Activated T-cell treated with anti-CD3 and anti-CD28 coated beads, Interleukin-2, amount 50 U/mL, for 72 hours (primary cell): ENCODE data around the gene CC2D2A. TPM values are rescaled to one million over a fixed set of nuclear protein-coding genes. Genes with fewer than 3 reads are reported as not detected.
"Not testable (repeated sequence)": the region's sequence is repeated elsewhere in the genome, so short reads cannot be mapped to it uniquely, and the experiment has no call there.

Experiments
- ATAC-seq, 2 donors: fragments of 150-1000 bp; cut with Tn5 transposase; replicated peaks in 1 of 2; 2 replicates each; pipeline ENCODE4 v1.10.0; 2021; ENCODE audit warnings: moderate library complexity in 2 of 2, mild to moderate bottlenecking in 1 of 2
- DNase-seq, 2 donors: peaks; one replicate each; pipeline ENCODE4 v3.0.0; 2021 to 2022; ENCODE audit warnings: mixed read lengths in 1 of 2
- H3K27ac Mint-ChIP-seq: one replicate; pipeline ENCODE4 v1.8.0; 2022; ENCODE audit warnings: mild to moderate bottlenecking, moderate library complexity, mixed read lengths
- H3K27me3 Mint-ChIP-seq: one replicate; pipeline ENCODE4 v1.8.0; 2022; ENCODE audit warnings: low read depth, mixed read lengths
- H3K36me3 Mint-ChIP-seq, 2 donors: one replicate each; pipeline ENCODE4 v1.8.0; 2022; ENCODE audit warnings: mixed read lengths in 2 of 2, mild to moderate bottlenecking in 1 of 2; ENCODE audit not compliant: insufficient read depth in 2 of 2
- H3K4me1 Mint-ChIP-seq: one replicate; pipeline ENCODE4 v1.8.0; 2022; ENCODE audit warnings: low read depth, mixed read lengths
- H3K4me3 Mint-ChIP-seq, 2 donors: one replicate each; pipeline ENCODE4 v1.8.0; 2022; ENCODE audit warnings: mild to moderate bottlenecking in 2 of 2, mixed read lengths in 2 of 2, moderate library complexity in 2 of 2
- H3K9me3 Mint-ChIP-seq, 2 donors: one replicate each; pipeline ENCODE4 v1.8.0; 2022; ENCODE audit warnings: mixed read lengths in 2 of 2
- total RNA-seq, 2 donors: library from RNA; stranded (reverse); gene quantifications; one replicate each; pipeline ENCODE4 v1.2.3, GENCODE V29; 2022

CC2D2A gene
- total RNA-seq, 2 donors from 2014 or later: not detected

DNA sequence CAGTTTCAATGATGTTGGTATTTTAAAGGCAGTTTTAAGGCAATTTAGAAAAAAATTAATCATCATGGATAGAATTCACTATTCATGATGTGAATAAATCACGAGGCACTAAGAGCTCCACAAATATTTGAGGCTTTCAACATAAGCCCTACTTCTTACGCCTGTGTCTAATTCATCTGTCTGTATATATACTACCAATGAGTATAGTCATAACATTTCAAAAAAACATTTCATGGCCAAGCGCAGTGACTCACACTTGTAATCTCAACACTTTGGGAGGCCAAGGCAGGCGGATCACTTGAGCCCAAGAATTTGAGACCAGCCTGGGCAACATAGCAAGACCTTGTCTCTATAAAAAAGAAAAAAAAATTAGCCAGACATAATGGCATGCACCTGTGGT lies 129.0 kb downstream of the CC2D2A start:
- ATAC-seq (no peak), DNase-seq (no peak)
- H3K4me1 Mint-ChIP-seq: no peaks in the 10 kb centered on the region
- no peak overlapping the region for H3K4me3 Mint-ChIP-seq
- no peaks in the 10 kb centered on the region for H3K9me3 Mint-ChIP-seq
- H3K27me3 Mint-ChIP-seq: no peaks in the 10 kb centered on the region
- H3K27ac Mint-ChIP-seq: no peak overlapping the region
- H3K36me3 Mint-ChIP-seq: peaks cover 0 to 2% of the 10 kb centered on the region in 2 donors

DNA sequence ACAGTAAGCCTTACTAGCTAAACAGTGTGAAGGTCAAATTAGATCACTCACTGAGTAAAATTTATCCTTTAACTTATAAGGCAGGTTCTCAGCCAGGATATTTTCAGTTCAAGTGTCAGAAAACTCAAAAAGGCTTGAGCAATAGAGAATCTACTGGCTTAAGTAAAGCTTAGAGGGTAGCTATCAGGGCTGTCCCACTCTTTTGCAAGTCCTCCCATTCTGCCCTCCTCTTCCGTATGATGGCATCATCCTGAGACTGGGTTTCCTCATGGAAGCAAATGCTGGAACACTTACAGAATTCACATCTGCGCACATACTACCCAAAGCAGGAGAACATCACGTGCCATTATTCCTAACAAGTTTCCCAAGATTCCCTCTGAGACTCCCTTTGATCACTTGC lies 130.5 kb downstream of the CC2D2A start:
- Mint-ChIP-seq H3K36me3 (peaks cover 0 to 2% of the 10 kb centered on the region in 2 donors), H3K27ac (no peak overlapping the region), H3K9me3 (no peaks in the 10 kb centered on the region), H3K27me3 (no peaks in the 10 kb centered on the region), H3K4me3 (no peak overlapping the region), H3K4me1 (peaks cover 4% of the 10 kb centered on the region)
- ATAC-seq (no peak), DNase-seq (no peak)

DNA sequence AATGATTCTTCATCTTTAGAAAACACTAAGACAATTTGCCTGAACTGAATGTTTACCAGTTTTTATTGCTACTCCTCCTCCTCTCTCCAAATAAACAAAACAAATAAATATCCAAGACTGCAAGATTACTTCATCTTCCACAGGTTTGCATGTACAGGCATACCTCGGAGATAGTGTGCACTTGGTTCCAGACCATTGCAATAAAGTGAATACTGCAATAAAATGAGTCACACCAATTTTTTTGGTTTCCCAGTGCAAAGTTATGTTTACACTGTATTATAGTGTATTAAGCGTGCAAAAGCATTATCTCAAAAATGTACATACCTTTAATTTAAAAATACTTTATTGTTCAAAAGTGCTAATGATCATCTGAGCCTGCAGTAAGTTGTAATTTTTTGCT lies 132.2 kb downstream of the CC2D2A start:
- ATAC-seq (no peak), DNase-seq (no peak)
- no peak overlapping the region for H3K27ac Mint-ChIP-seq
- H3K27me3 Mint-ChIP-seq: no peaks in the 10 kb centered on the region
- H3K36me3 Mint-ChIP-seq: peaks cover 0 to 4% of the 10 kb centered on the region in 2 donors
- no peaks in the 10 kb centered on the region for H3K9me3 Mint-ChIP-seq
- no peak overlapping the region for H3K4me3 Mint-ChIP-seq
- H3K4me1 Mint-ChIP-seq: peaks cover 4% of the 10 kb centered on the region

DNA sequence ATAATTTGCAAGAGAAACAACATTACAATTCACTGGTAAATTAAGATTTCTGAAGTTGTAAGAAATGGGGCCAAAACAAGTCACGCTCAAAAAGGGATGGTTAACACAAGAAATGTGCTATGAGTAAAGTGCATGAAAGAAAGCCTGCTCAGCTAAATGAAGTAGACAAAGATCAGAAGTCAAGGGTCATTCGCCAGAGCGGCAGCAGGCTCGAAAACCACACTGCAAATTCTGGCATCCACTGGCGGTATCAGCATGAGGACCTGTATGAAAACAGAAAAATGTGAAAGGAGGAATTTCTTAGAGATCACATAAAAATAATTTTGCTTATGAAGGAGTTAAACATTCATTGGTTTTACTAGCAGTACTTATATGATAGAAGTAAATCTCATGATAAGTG lies 135.9 kb downstream of the CC2D2A start:
- no peak for DNase-seq
- Mint-ChIP-seq H3K27me3 (no peaks in the 10 kb centered on the region), H3K36me3 (peaks cover 0 to 4% of the 10 kb centered on the region in 2 donors), H3K4me1 (peaks cover 4% of the 10 kb centered on the region), H3K4me3 (no peak overlapping the region), H3K9me3 (no peaks in the 10 kb centered on the region), H3K27ac (no peak overlapping the region)
- ATAC-seq: no peak

DNA sequence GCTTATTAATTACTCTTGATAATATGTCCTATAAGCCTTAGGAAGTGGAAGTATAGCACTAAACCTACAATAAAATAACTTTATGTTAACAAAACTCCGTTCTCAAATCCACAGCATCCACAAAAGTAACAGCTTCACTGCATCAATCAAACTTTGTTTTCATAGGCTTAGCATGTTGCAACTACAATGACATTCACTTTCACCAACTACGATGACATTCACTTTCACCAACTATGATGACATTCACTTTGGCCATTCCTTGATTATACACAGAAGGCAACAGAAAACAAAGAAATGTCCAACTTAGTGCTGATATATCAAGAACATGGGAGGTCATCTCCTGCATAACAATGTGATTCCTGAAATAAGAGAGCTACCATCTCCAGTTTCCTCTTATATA lies 141.2 kb downstream of the CC2D2A start:
- peaks cover 4% of the 10 kb centered on the region for H3K4me1 Mint-ChIP-seq
- DNase-seq: no peak
- no peak overlapping the region for H3K27ac Mint-ChIP-seq
- peaks cover 3% of the 10 kb centered on the region in 2 donors for H3K36me3 Mint-ChIP-seq
- H3K27me3 Mint-ChIP-seq: no peaks in the 10 kb centered on the region
- H3K4me3 Mint-ChIP-seq: no peak overlapping the region
- H3K9me3 Mint-ChIP-seq: no peaks in the 10 kb centered on the region
- ATAC-seq: no peak

DNA sequence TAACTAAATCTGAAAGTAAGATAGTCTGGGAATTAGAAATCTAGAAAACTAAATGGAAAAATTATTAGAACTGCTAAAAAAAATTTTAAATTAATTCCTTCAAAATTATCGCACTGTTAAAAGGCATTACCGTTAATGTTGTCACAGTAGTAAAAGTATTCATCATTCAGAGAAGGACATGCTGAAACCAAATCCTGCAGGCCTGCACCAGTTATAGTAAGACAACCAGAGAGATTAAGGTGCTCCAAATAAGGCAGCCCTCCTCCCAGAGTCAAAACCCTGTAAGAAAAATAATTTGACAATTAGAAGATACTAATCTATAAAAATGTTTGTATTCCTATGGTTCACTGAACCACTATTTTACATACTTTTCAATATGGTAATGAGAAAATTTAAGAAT lies 142.5 kb downstream of the CC2D2A start:
- Mint-ChIP-seq H3K27ac (no peak overlapping the region), H3K9me3 (no peaks in the 10 kb centered on the region), H3K4me1 (peaks cover 12% of the 10 kb centered on the region), H3K4me3 (no peak overlapping the region), H3K27me3 (no peaks in the 10 kb centered on the region), H3K36me3 (peaks cover 9 to 11% of the 10 kb centered on the region in 2 donors)
- DNase-seq (no peak), ATAC-seq (no peak)

DNA sequence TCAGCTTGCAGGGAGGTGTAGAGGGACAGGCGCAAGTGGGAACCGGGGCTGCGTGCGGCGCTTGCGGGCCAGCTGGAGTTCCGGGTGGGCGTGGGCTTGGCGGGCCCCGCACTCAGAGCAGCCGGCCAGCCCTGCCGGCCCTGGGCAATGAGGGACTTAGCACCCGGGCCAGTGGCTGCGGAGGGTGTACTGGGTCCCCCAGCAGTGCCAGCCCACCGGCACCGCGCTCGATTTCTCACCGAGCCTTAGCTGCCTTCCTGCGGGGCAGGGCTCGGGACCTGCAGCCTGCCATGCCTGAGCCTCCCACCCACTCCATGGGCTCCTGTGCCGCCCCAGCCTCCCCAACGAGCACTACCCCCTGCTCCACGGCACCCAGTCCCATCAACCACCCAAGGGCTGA lies 145.2 kb downstream of the CC2D2A start:
- H3K9me3 Mint-ChIP-seq, ATAC-seq, DNase-seq, H3K27ac Mint-ChIP-seq, H3K4me3 Mint-ChIP-seq, H3K27me3 Mint-ChIP-seq: not testable (repeated sequence)
- peaks cover 15 to 32% of the 10 kb centered on the region in 2 donors for H3K36me3 Mint-ChIP-seq
- H3K4me1 Mint-ChIP-seq: peaks cover 12% of the 10 kb centered on the region

DNA sequence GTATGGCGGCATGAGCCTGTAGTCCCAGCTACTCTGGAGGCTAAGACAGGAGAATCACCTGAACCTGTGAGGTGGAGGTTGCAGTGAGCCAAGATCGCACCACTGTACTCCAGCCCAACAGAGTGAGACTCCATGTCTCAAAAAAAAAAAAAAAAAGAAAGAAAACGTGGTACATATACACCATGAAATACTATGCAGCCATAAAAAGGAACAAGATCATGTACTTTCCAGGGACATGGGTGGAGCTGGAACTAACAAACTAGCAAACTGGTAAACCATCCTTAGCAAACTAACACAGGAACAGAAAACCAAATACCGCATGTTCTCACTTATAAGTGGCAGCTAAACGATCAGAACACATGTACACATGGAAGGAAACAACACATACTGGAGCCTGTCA lies 147.7 kb downstream of the CC2D2A start:
- H3K4me1 Mint-ChIP-seq: peaks cover 13% of the 10 kb centered on the region
- H3K4me3 Mint-ChIP-seq, H3K27me3 Mint-ChIP-seq, H3K9me3 Mint-ChIP-seq, H3K27ac Mint-ChIP-seq, DNase-seq, ATAC-seq: not testable (repeated sequence)
- peaks cover 23 to 51% of the 10 kb centered on the region in 2 donors for H3K36me3 Mint-ChIP-seq

DNA sequence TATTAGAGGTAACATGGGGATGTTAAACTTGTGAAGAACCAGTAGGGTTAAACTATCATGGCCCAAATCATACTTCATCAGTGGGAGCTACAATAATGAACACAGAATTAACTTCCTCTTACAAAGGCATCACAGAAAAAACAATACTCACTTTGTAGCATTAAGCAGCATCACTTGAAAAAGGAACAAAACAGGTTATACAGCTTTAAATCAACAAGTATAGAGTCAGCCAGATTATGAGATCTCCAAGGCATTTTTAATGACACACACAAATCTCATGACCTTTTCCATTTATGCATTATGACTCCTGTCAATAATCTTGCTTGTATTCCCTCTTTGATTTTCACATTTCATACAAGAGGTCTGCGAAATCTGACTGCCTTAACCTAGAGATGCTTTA lies 167.1 kb downstream of the CC2D2A start:
- Mint-ChIP-seq H3K9me3 (peaks cover 0 to 2% of the 10 kb centered on the region in 2 donors), H3K27me3 (no peaks in the 10 kb centered on the region), H3K4me3 (no peak overlapping the region), H3K4me1 (no peaks in the 10 kb centered on the region), H3K36me3 (peaks cover 10 to 23% of the 10 kb centered on the region in 2 donors), H3K27ac (no peak overlapping the region)
- DNase-seq (no peak), ATAC-seq (no peak)

DNA sequence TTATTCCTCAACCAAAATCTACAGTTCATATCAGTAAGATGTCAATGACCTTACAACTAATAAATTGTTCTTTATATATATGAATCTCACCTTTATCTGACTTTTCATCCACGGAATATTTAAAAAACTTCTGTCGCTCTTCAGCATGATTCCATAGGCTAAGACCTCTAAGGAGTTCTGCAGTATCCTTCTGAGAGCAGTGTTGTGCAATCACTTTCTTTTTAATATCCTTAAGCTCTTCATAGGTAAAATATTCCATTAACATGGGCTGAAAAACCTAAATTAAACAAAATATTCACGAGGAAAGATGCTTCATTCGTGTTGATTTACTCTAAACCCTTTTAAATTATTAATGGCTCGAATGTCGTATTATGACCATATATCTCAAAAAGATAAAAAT lies 168.7 kb downstream of the CC2D2A start:
- H3K27me3 Mint-ChIP-seq: no peaks in the 10 kb centered on the region
- DNase-seq (no peak), ATAC-seq (no peak)
- H3K4me3 Mint-ChIP-seq: no peak overlapping the region
- no peaks in the 10 kb centered on the region for H3K4me1 Mint-ChIP-seq
- no peak overlapping the region for H3K27ac Mint-ChIP-seq
- no peaks in the 10 kb centered on the region for H3K9me3 Mint-ChIP-seq
- peaks cover 0 to 13% of the 10 kb centered on the region in 2 donors for H3K36me3 Mint-ChIP-seq

DNA sequence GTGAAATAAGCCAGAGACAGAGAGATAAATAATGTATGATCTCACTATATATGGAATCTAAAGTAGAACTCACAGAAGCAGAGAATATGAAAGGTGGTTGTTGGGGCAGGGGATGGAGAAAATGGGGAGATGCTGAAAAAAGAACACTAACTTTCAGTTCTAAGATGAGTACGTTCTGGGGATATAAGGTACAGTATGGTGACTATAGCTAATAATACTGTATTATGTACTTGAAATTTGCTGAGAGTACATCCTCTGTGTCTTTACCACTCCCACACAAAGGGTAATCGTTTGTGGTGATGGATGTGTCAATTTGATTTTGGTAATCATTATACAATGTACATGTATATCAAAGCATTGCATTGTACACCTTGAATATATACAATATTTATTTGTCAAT lies 178.9 kb downstream of the CC2D2A start:
- H3K27me3 Mint-ChIP-seq: no peaks in the 10 kb centered on the region
- no peaks in the 10 kb centered on the region for H3K36me3 Mint-ChIP-seq
- H3K4me1 Mint-ChIP-seq: peaks cover 54% of the 10 kb centered on the region
- H3K4me3 Mint-ChIP-seq: peak overlapping the region in 1 of 2 donors; percentile 6
- ATAC-seq: no peak
- DNase-seq: no peak
- no peaks in the 10 kb centered on the region for H3K9me3 Mint-ChIP-seq
- no peak overlapping the region for H3K27ac Mint-ChIP-seq

DNA sequence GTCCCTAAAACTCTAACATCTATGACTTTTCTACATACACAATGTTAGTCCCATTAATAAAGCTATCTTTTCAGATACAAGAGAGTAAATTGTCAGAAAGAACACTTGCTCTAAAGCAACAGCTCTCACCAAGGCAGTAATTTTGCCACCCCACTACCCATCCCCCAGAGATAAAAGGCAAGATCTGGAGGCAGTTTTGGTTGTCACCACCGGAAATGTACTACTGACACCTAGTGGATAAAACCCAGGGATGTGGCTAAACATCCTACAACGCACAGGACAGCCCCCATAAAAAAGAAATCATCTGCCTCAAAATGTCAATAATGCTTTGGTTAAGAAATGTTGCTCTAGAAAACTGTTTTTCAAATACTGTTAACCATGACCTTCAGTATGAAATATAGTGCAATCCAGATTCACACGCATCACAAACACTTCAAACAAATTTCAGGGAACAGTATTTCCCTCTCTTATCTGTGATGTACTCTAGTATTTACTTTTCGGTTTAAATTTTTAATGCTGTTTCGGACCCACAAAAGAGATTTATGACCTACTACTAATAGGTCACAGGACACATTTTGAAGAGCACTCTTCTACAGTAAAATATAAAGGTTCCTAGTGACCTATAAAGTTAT lies 180.3 kb downstream of the CC2D2A start:
- peak overlapping the region; percentile 66 for H3K27ac Mint-ChIP-seq
- peak; percentile 67 to 70 for ATAC-seq

More for the DNA sequence above, 180.3 kb downstream of the CC2D2A start:
- DNase-seq: peak; percentile 56 to 63
- H3K9me3 Mint-ChIP-seq: no peaks in the 10 kb centered on the region
- H3K36me3 Mint-ChIP-seq: peaks cover 3 to 4% of the 10 kb centered on the region in 2 donors
- H3K4me3 Mint-ChIP-seq: peak overlapping the region; percentile 59 to 71
- no peaks in the 10 kb centered on the region for H3K27me3 Mint-ChIP-seq
- H3K4me1 Mint-ChIP-seq: peaks cover 62% of the 10 kb centered on the region
